SHP77 treated with DMSO at 0.1 percent for 48 hours (cell line): ENCODE results near the gene FGF4.
"Not testable (repeated sequence)": the region's sequence is repeated elsewhere in the genome, so short reads cannot be mapped to it uniquely, and the experiment has no call there.

Experiments used
- DNase-seq: peaks from one replicate; lab custom pipeline; 2025; lab: John Stamatoyannopoulos, UW

Gene FGF4

DNA sequence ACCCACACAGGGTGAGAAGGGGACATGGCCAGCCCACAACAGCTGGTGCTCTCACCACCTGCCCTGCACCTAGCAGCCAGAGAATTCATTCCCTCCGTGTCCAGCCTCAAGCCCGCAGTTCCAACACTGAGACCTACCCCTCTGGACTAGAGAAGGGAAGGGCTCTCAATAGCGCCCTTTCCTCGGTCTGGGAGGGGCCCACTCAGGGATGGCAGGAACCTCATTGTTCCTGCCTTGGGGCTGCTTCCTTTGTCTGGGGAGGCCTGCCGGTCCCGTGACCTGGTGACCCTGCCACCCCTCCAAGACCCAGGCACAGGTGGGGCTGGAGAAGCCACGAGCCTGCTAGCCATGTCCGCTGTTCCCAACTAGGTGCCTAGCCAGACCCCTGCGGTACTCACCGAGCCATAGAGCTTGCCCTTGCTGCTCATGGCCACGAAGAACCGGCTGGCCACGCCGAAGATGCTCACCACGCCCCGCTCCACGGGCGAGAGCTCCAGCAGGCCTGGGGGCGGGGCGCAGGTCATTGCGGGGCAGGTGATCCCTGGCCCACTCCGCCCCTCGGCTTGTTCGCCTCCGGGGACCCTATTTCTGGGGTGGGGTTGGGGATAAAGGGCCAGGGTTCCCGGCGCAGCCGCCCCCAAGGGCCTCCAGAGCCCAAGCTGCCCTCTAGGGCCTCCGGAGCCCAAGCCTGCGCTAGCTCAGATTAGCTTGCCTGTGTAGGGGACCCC is 1.4 kb downstream of the FGF4 start:
- no peak for DNase-seq

DNA sequence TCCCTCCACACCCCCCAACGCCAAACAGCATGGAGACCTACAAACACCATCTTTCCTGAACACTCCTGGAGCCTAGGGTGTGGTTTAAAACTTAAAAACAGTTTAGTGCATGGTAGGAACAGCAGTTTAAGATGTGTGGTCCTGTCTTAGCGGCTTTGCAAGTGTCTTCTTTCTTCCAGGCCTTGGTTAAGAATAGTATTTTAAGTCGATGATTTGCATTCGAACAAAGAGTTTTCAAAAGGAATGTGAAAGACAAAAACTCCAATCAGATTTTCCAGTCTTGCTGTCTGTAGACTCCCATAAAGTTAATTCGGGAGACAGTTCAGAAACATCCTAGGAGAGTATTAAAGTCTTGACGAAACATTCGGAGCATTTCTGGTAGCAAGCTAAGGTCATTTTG is 3.7 kb downstream of the FGF4 start:
- DNase-seq = no peak

DNA sequence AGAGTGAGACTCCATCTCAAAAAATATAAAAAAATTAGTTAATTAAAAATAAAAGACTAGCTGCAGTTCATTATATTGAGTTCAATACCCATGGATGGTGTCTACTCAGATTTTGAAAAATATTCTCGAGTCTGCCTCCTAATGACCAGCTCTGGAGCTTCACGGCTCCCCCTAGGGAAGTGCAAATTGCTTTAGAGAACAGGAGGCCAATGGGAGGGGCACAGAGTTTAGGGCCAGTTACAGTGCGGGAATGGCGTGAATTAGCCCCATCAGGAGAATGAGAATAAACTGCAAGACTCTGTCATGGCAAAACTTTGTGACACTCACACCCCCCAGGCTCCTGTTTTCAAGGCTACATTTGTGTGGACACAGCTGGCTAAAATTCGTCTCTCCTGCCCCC is 4.6 kb downstream of the FGF4 start:
- DNase-seq = no peak

DNA sequence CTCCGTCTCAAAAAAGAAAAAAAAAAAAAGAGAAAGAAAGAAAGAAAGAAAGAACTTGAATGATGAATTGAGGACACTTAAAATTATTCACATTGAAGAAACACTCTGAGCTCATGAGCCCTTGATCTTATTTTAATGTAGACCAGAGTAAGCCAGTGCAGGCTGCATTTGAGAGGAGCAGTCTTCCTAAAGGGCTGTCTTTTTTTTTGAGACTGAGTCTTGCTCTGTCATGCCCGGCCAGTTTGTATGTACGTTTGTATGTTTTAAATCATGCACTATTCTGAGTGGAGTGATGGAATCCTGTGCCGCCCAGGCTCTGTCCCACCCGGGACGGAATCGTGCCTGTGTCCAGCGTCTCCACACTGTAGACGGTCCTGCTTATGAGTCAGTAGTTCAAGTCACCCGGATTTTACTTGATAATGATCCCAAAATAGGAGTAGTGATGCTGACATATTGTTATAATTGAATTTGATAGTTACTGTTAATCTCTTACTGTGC is 9.6 kb downstream of the FGF4 start:
- DNase-seq = no peak

DNA sequence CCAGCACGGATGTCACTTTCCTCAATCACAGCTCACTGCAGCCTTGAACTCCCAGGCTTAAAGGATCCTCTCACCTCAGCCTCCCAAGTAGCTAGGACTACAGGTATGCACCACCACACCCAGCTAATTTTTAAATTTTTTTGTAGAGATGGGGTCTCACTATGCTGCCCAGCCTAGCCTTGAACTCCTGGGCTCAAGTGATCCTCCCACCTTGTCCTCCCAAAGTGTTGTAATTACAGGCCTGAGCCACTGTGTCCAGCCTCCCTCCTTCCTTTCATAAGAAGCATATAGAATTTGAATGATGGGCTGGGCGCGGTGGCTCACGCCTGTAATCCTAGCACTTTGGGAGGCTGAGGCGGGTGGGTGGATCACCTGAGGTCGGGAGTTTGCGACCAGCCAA is 10.2 kb downstream of the FGF4 start:
- DNase-seq = not testable (repeated sequence)

DNA sequence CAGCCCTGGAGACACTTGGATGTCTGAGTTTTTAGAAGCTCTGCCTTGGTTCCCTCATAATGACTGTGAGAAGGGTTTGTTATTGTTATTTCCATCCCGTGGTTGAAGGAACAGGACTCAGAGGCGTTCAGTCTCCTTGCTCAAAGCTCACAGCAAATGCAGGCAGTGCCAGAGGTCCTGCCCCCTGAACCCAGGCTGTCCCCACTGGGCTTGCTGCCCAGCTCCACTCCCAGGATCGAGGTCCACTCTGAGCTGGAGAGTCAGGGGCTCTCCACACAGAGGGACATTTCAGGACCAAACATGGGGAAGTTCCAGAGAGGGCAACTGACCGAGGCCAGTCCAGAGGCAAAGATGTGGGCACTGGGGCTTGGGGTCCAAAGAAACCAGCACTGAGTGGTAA is 14.8 kb downstream of the FGF4 start:
- no peak for DNase-seq

DNA sequence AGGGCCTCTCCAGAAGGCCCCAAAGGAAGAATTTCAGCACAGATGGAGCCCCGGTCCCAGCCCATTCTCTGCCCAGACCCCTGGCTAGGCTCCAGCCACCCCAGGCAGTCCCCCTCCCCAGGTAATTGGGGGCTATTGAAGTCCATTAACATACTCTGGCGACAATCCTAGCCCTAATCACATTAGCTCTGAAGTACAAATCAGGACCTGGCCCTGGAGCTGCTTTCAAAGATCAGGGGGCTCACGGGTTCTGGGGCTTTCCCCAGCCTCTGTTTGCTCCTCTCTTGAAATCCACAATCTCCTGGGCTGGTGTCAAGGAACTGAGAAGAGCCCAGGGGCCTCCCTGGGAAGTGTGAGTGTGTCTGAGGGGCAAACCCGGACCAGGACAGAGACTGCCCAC is 22.3 kb downstream of the FGF4 start:
- no peak for DNase-seq

DNA sequence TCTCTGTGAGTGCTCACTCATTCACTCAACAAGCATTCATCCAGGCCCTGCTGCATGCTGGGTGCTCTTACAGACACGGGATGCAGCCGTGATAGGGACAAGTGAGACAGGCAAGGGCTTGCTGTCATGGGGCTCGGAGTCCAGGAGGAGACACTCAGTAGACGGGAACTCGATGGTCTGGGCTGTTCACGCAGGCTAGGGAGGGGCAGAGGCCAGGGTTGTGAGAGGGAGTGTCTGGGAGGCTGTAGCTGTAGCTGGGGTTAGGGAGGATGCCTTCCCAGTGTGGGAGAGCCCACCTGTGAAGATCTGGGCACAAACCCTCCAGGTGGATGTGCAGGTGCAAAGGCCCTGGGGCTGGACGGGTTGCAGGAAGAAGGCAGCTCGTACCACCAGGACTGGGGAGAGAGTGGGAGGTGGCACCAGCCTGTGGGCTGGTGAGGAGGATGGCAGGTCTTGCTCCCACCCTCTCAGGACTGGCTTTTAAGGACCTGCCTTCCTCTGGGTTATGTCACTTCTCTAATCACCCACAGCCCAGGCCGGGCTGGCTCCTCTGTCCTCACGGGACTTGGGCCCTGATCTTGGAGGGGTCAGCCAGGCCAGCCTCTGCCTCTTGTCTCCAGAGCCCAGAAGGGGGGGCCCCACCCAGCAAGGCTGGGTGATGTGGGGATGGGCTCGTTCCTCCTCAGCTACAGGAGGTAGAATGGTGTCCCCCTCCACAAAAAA is 24.1 kb downstream of the FGF4 start:
- DNase-seq = no peak

DNA sequence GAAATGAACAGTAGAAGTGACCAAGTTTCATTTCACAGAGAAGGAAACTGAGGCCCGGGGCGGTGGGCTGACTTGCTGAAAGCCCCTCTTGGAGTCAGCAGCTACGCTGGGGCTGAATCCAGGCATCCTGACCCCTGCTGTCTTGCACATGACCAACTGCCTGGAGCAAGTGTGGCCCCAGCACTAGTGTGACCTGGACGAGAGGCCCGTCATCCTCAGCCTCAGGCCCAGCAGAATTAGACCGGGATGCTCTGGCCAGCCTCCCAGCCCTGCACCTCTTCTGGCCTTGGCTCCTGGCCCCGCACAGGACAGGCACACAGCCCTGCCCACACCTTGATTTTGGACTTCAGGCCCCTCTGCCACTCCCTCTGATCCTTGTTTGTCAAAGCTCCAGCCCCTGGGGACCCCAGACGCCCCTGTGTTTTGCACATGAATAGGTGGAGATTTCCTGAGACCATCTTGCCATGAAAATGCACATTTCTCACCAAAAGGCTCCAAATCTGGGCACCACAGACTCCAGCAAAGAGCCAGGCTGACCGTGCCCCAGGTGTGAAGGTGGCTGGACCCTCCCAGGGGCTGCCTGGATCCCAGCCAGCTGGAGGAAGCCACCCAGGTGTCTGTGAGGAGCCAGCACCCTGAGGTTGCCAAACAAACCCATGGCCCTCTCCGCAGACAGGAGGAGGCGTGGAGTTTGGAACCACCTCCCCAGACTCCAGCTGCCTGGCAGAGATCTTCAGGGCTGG is 24.9 kb downstream of the FGF4 start:
- DNase-seq = no peak

DNA sequence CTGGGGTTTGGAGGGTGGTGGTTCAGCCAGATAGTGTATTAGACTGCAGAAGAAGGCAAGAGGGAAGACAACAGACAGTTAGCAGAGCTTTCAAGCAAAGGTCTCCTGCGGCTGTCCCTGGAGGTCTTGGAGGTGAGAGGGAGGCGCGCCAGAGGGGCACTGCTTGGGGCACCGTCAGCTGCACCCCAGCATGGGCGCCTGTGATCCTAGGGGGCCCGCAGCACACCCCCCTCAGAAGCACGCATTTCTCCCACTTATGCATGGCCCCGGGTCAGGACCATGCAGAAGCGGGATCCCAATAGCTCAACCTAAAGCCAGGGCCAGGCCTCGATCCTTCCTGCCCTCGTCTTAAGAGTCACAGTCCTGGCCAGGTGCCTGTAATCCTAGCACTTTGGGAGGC is 26.5 kb downstream of the FGF4 start:
- DNase-seq = no peak

DNA sequence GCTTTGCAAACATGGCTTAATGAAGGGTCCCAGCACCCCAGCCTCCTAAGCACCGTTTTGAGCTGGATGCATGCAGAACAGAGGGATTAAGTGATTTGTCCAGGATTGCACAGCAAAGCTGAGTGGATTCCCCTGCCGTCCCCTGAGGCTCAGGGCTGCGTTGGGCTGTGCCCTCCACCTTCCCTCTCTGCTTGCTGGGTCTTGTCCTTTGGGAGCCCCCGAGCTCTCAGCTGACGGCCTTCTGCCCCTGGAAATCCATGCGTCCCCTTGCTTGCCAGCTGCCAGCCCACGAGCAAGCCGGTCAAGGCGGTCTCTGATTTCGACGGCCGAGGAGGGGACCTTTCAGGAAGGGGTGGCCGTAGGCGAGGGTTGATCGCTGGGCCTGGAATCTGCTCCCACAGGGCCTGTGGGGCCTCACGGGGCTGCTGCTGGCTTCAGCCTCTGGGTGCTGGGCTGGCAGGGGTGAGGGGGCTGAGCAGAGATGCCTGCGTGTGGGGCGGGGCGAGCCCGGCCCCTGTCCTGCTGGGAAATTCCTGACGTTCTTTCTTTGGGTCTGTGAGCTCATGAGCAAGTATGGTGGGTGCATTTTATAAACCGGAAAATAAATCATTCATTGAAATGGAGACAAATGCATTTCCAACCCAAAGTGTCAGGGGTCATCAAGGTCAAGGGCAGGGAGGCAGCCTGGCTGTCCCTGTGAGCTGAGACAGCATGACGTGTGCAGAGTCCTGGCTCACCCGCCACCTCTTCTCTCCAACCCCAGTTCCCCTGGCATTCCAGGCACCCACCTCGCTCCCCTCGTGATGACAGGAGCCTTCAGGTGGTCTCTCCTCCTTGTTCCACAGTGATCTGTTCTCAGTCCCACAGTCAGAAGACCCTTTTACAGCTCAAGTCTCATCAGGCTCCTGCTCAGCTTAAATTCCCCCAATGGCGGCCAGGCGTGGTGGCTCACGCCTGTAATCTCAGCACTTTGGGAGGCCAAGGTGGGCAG is 28.1 kb downstream of the FGF4 start:
- DNase-seq = no peak

DNA sequence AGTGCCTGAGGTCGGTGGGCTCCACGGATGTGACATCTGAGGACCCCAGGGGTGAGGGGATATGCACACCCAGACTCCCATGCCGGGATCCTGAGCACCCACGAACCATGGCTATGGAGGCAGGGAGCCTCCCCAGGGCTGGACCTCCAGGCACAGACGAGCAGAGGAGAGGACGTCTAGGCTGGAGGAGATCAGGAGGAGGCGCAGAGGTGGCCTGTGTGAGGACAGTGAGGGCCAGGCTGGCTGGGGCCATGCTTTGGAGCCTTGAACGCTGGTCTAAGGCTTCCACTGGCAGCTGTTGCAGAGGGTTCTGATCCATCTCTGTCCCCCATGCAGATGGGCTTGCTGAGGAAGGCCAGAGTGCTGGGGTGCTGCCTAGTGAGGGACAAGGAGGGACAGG is 29.0 kb downstream of the FGF4 start:
- no peak for DNase-seq

DNA sequence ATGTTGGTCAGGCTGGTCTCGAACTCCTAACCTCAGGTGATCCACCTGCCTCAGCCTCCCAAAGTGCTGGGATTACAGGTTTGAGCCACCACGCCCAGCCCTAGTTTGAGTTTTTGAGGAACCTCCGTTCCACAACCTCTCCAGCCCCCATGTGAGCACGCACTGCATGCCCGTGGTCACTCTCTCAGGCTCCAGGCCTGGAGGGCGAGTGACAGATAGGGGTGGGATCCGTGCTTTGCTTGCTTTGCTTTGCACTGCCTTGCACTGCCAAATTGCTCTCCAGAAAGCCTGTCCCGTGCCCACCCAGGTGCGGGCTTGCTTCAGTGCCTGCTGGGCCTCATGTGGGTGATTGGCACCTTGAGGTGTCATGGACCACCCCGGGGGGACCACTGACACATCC is 29.9 kb downstream of the FGF4 start:
- no peak for DNase-seq

DNA sequence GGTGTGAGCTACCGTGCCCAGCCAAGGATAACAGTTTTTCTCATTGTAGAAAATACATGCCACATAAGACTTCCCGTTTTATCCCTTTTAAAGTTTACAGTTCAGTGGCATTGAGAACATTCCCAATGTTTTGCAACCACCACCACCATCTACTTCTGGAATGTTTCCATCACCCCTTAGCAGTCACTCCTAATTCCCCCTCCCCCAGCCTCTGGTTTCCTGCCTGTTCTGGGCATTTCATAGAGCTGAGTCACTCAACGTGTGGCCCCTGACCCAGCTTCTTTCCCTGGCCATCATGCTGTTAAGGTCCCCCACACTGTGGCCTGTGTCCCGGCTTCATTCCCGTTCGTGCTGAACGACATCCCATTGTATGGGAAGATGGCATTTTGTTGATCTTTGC is 30.7 kb downstream of the FGF4 start:
- DNase-seq = no peak

DNA sequence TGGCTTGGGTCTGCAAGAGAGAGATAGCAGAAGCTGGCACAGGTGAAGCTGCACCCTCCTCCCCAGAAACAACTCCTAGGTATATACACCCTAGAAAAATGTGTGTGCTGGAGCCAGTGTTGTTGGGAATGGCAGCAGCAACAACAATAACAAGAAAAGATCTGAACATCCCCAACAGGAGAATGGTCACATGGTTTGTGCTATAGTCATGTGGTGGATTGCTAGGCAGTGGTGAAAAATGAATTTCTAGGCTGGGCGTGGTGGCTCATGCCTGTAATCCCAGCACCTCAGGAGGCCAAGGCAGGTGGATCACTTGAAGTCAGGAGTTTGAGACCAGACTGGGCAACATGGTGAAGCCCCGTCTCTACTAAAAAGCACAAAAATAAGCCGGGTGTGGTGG is 40.3 kb downstream of the FGF4 start:
- DNase-seq = no peak

DNA sequence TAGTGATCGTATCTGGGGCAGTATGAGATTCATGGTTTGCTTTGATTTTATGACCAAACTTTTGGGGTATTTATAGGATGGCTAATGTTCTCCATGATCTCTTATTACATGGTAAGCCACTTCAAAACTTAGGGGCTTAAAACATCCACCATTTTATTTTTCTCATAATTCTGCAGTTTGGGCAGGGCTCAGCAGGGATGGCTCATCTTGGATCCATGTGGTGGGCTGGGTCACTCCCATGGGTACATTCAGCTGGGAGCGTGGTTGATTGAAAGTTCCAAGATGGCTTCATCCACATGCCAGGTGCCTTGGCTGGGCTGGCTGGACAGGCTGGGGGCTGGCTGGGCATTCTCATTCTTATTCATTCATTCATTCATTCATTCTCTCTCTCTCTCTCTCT is 40.8 kb downstream of the FGF4 start:
- DNase-seq = no peak

DNA sequence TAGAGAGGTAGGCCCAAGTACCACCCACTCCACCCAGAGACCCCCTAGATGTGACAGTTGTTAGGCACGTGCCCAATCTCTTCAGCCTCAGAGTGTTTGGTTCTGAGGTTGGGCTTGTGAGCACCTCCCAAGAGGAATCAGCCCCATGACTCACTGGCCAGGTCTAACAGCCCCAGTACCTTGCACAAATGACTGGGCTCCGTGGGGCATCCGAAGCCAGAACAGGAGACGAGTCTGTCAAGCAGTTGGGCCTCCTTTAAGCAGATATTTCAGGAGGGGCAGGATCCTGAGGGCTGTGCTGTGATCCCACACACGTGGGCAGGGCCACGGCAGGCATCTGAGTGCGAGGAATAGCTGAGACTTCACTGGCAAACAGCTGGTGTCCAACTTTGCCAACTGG is 42.2 kb downstream of the FGF4 start:
- DNase-seq = no peak

DNA sequence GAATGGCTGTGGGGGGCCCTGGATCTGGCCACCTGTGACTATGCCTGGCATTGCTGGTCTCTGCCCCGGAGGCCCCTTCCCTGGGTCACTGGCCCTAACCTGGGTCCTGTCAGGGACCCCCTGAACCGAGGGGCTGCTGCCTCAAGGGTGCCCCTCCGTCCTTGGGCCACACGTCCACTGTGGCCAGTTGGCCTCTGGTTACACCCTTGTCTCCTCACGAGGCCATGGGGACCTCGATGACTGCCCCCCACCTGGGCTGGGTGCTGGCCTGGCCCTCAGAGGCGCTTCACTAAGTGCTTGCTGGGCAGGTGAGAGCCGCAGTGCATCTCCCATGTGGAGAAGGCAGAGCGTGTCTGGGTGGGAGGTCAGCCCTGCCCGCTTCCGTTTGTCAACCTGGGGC is 44.0 kb downstream of the FGF4 start:
- no peak for DNase-seq

DNA sequence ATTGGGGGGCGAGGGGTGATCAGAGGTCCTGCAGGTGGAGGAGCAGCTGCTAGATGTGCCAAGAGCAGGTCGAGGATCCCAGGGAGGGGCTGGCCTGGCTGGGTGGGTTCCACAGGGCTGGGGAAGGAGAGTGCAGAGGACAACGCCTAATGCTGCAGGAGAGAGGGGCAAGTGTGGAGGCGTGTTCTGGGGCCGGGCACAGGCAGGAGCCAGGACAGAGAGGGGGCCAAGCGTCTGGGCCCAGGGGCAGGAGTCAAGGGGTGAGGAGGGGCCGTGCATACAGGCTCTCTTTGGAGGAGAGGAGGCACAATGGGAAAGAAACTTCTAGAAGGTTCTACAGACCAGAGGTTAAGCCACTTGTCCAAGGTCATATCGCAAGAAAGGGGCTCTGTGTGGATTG is 44.6 kb downstream of the FGF4 start:
- no peak for DNase-seq

DNA sequence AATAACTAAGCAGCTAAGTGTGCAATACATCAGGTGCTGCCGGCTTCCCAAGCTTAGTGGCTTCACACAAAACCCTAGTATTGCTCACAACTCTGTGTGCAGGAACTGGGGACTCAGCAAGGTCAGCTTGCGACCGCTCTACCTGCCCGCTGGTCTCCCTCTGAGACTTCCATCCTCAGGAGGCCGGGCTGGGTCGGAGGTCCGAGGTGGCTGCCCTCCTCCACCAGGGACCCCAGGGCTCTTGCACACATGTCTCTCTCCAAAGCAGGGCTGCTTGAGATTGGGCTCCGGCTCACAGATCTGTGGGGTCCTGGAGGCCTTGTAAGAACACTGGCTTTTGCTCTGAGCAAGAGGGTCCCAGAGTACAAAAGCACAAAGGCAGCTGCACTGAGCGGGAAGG is 45.9 kb downstream of the FGF4 start:
- DNase-seq = no peak

DNA sequence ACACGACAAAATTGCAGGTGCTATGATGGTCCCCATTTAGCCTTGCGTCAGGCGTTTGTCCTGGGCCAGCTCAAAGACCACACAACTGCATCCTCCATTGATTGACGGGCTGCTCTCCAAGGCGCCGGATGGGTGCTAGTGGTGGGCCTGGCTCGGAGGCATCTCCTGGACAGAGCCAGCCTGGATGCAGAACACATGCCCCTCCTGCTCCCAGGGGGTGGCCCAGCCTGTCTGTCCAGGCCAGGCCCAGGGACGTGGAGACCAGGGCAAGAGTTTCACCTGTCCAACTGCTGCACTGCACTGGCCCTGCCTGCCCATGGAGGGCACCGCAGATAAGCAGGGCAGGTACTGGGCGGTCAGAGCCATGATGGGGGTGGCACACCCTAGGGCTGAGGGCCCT is 47.9 kb downstream of the FGF4 start:
- no peak for DNase-seq

DNA sequence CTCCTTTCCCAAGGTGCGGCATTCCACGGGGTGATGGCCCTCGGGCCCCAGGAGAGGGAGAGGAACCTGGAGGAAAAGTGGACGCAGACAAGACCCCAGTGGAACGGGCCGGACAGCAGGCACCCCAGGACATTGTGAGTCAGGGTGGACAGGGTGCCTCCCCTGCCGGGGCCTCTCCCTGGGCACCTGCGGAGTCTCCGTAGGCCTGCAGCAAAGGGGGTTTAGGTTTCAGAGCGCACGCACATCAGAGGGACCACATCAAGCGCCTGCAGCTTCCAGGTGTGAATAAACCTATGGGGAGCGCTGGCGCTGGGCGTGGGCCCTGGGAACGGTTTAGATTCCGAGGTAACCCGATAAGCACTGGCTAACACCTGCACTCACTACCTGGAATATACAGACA is 48.7 kb downstream of the FGF4 start:
- no peak for DNase-seq
